Endothelial cell of umbilical vein (primary cell): ENCODE measurements around the gene BCL11A. TPM values are rescaled to one million over a fixed set of nuclear protein-coding genes. Genes with fewer than 3 reads are reported as not detected.

Experiments
- BruUV-seq: library from RNA; stranded (reverse); fragments of 400-500 nt; replicated peaks from 2 replicates; lab custom pipeline; 2021; lab: Mats Ljungman, UMichigan
- CTCF ChIA-PET: fragments of 300-600, 350-600 bp; sonication (Branson Sonifier 250); formaldehyde crosslinking; loops from one replicate; lab custom pipeline; 2021; ENCODE audit warnings: antibody characterized with exemption, inconsistent platforms; lab: Charles Lee
- POLR2A ChIA-PET: fragments of 300-600, 350-600 bp; sonication (Branson Sonifier 250); formaldehyde crosslinking; loops from one replicate; lab custom pipeline; 2021; ENCODE audit warnings: antibody characterized with exemption, inconsistent platforms; lab: Charles Lee
- DNase-seq: peaks from one replicate; pipeline ENCODE4 v3.0.0-alpha.2; 2011; ENCODE audit warnings: low read depth, low spot score
- FAIRE-seq: peaks from 2 replicates; lab custom pipeline; 2011; peaks lifted over from hg19 to GRCh38; lab: Jason Lieb, UNC
- H2AFZ ChIP-seq: 2 replicates; pipeline ENCODE4 v1.6.0; 2012; ENCODE audit warnings: low read depth, low read length, control low read depth, inconsistent platforms
- H3K27ac ChIP-seq: 2 replicates; pipeline ENCODE4 v1.5.1; 2011; ENCODE audit warnings: low read depth, mild to moderate bottlenecking, control low read depth, low read length, moderate library complexity; ENCODE audit not compliant: insufficient read depth
- H3K27me3 ChIP-seq, 2 experiments: 2 replicates each; pipeline versions ENCODE4 v1.6.0 to v1.6.1; 2011; ENCODE audit warnings: low read length in 2 of 2, mixed read lengths in 1 of 2; ENCODE audit not compliant: control insufficient read depth in 2 of 2, insufficient read depth in 2 of 2
- H3K36me3 ChIP-seq, 2 experiments: 2 replicates in 1 of 2; 3 replicates in 1 of 2; pipeline ENCODE4 v1.5.1; 2011; ENCODE audit warnings: low read length in 2 of 2, mild to moderate bottlenecking in 1 of 2, moderate library complexity in 1 of 2; ENCODE audit not compliant: control insufficient read depth in 2 of 2, insufficient read depth in 2 of 2; ENCODE audit errors: extremely low read depth in 1 of 2
- H3K4me1 ChIP-seq: 3 replicates; pipeline ENCODE4 v1.5.1; 2011; ENCODE audit warnings: mild to moderate bottlenecking, low read length; ENCODE audit not compliant: control insufficient read depth, insufficient read depth; ENCODE audit errors: extremely low read depth
- H3K4me2 ChIP-seq: 2 replicates; pipeline ENCODE4 v1.6.1; 2011; ENCODE audit warnings: low read length, control low read depth, mixed read lengths; ENCODE audit not compliant: insufficient read depth
- H3K4me3 ChIP-seq, 3 experiments: fragments of 200-600 bp in 1 of 3; sonication (generic), shearing (Covaris generic) in 1 of 3; replicated peaks in 1 of 3; 2 replicates each; pipeline ENCODE4 v1.5.1; 2011 to 2016; ENCODE audit warnings: control low read depth in 3 of 3, low read length in 3 of 3, mild to moderate bottlenecking in 2 of 3, inconsistent platforms in 1 of 3, low read depth in 1 of 3, moderate library complexity in 1 of 3; ENCODE audit not compliant: insufficient read depth in 1 of 3
- H3K79me2 ChIP-seq: 2 replicates; pipeline ENCODE4 v1.6.0; 2012; ENCODE audit warnings: low read length, inconsistent platforms; ENCODE audit not compliant: control insufficient read depth, insufficient read depth
- H3K9ac ChIP-seq: replicated peaks from 2 replicates; pipeline ENCODE3; 2011; ENCODE audit warnings: low read length, control low read depth; ENCODE audit not compliant: insufficient read depth; ENCODE audit errors: extremely low read depth
- H3K9me1 ChIP-seq: replicated peaks from 3 replicates; pipeline ENCODE4 v1.6.0; 2011; ENCODE audit warnings: mild to moderate bottlenecking, low read length; ENCODE audit not compliant: control insufficient read depth, insufficient read depth; ENCODE audit errors: extremely low read depth
- H3K9me3 ChIP-seq: replicated peaks from 2 replicates; pipeline ENCODE4 v1.5.1; 2012; ENCODE audit warnings: low read length, inconsistent platforms; ENCODE audit not compliant: control insufficient read depth, insufficient read depth
- H4K20me1 ChIP-seq: replicated peaks from 2 replicates; pipeline ENCODE3; 2011; ENCODE audit warnings: mild to moderate bottlenecking, low read length; ENCODE audit not compliant: control insufficient read depth, insufficient read depth; ENCODE audit errors: extremely low read depth
- CTCF ChIP-seq, 2 donors: IDR thresholded peaks; 1 replicate in 1 of 2; 2 replicates in 1 of 2; pipeline ENCODE4 v1.5.1; 2011; ENCODE audit warnings: low read length in 2 of 2, mild to moderate bottlenecking in 2 of 2, moderate library complexity in 2 of 2, control low read depth in 1 of 2, inconsistent platforms in 1 of 2, low read depth in 1 of 2; ENCODE audit not compliant: insufficient read depth in 1 of 2; ENCODE audit errors: extremely low read depth in 1 of 2
- EZH2 ChIP-seq: IDR thresholded peaks from 2 replicates; pipeline ENCODE4 v1.6.1; 2012; ENCODE audit warnings: borderline replicate concordance, low read depth, mild to moderate bottlenecking, moderate library complexity, low read length, inconsistent platforms; ENCODE audit not compliant: severe bottlenecking
- FOS ChIP-seq: IDR thresholded peaks from 2 replicates; pipeline ENCODE4 v1.6.1; 2011; ENCODE audit warnings: mild to moderate bottlenecking, low read length, moderate library complexity, borderline replicate concordance; ENCODE audit not compliant: insufficient read depth
- GATA2 ChIP-seq: IDR thresholded peaks from 2 replicates; pipeline ENCODE4 v1.7.0; 2011; ENCODE audit warnings: low read depth, mild to moderate bottlenecking, moderate library complexity, mixed read lengths, low read length; ENCODE audit not compliant: insufficient read length, insufficient read depth
- JUN ChIP-seq: IDR thresholded peaks from 2 replicates; pipeline ENCODE4 v1.6.1; 2011; ENCODE audit warnings: borderline replicate concordance, low read depth; ENCODE audit not compliant: insufficient read length, insufficient read depth
- MAX ChIP-seq: IDR thresholded peaks from 2 replicates; pipeline ENCODE4 v1.6.1; 2011; ENCODE audit not compliant: insufficient read depth, insufficient read length
- MYC ChIP-seq: IDR thresholded peaks from one replicate; pipeline ENCODE4 v1.6.1; 2011; ENCODE audit warnings: mild to moderate bottlenecking, low read depth, low read length
- POLR2A ChIP-seq: IDR thresholded peaks from 2 replicates; pipeline ENCODE4 v1.6.1; 2012; ENCODE audit warnings: low read depth, mild to moderate bottlenecking, control low read depth, low read length
- dilution Hi-C: fragments of 300-500 bp; cut with MboI; formaldehyde crosslinking; loops from one replicate; pipeline ENCODE4 v1.15.0; 2019; ENCODE audit warnings: low sequenced_read_pairs; ENCODE audit not compliant: extremely low pct_ligation_motif_present
- intact Hi-C: fragments of 100-400 bp; cut with micrococcal nuclease; formaldehyde crosslinking; loops from one replicate; pipeline ENCODE4 v1.10.0; 2022
- polyA plus RNA-seq, 4 experiments: library from polyadenylated mRNA; depleted of rRNA in 3 of 4; stranded (reverse) in 3 of 4; unstranded in 1 of 4; fragments of >200 nt; gene quantifications; 2 replicates each; pipeline versions ENCODE4 v1.2.1 to v1.2.3, GENCODE V29; 2011 to 2012; ENCODE audit warnings: missing spikeins in 1 of 4
- total RNA-seq: library from RNA; stranded (reverse); gene quantifications from 2 replicates; pipeline ENCODE4 v1.2.3, GENCODE V29; 2021

The BCL11A gene
- total and polyA plus RNA-seq, 2 donors (not counting 3 experiments of a cell fraction or from before 2014, with no cell fraction given), result 0.12 to 0.88 TPM

GRCh38 chr2:60548311-60548710 lies 5.1 kb downstream of the BCL11A start:
- Histone ChIP-seq H3K9ac (no peak overlapping the region), H3K4me2 (no peak overlapping the region), H3K79me2 (no peaks in the 10 kb centered on the region), H3K9me3 (no peaks in the 10 kb centered on the region), H3K36me3 (no peaks in the 10 kb centered on the region), H3K9me1 (no peaks in the 10 kb centered on the region), H2AFZ (no peak overlapping the region), H3K4me1 (peaks cover 13% of the 10 kb centered on the region), H3K27me3 (peaks cover 38 to 57% of the 10 kb centered on the region in 2 experiments), H3K4me3 (no peak overlapping the region), H3K27ac (no peak overlapping the region), H4K20me1 (no peaks in the 10 kb centered on the region)
- BruUV-seq, result no TSS peak
- intact Hi-C loops (no loop called here), dilution Hi-C loops (no loop called here)
- ChIA-PET POLR2A (no interaction called here), CTCF (no interaction called here)
- DNase-seq, result no peak
- FAIRE-seq, result no peak
- TF ChIP-seq MAX, result no peak
- TF ChIP-seq POLR2A, result no peak
- TF ChIP-seq EZH2, result no peak
- no peak for TF ChIP-seq CTCF (IDR thresholded peaks at IDR 0.05; ENCODE audit: extremely low read depth in 1 of 2, insufficient read depth in 1 of 2, low read depth in 1 of 2, low read length in 2 of 2)
- no peak for TF ChIP-seq JUN
- TF ChIP-seq GATA2, result no peak
- no peak for TF ChIP-seq FOS
- TF ChIP-seq MYC, result no peak
